HUES64 (cell line): ENCODE measurements around the gene XAGE2.

Experiments
- H3K27ac ChIP-seq: 2 replicates; pipeline ENCODE4 v1.7.0; 2013; ENCODE audit warnings: low read depth, low read length, inconsistent platforms
- H3K27me3 ChIP-seq: 2 replicates; pipeline ENCODE4 v1.6.1; 2013; ENCODE audit warnings: mild to moderate bottlenecking, low read length; ENCODE audit not compliant: insufficient read depth
- H3K36me3 ChIP-seq: 2 replicates; pipeline ENCODE4 v1.6.1; 2013; ENCODE audit warnings: mild to moderate bottlenecking, low read length; ENCODE audit not compliant: insufficient read depth
- H3K4me1 ChIP-seq: 2 replicates; pipeline ENCODE4 v1.6.1; 2013; ENCODE audit warnings: mild to moderate bottlenecking, low read length, moderate library complexity; ENCODE audit not compliant: insufficient read depth
- H3K4me3 ChIP-seq: 2 replicates; pipeline ENCODE4 v1.5.1; 2013; ENCODE audit warnings: mild to moderate bottlenecking, low read length, moderate library complexity
- H3K9ac ChIP-seq: 2 replicates; pipeline ENCODE4 v1.6.1; 2013; ENCODE audit warnings: mild to moderate bottlenecking, low read depth, low read length
- H3K9me3 ChIP-seq: 2 replicates; pipeline ENCODE4 v1.6.1; 2013; ENCODE audit warnings: low read depth, low read length; ENCODE audit not compliant: insufficient read depth
- WGBS: fragments of 150-250, 120-280 bp; methylation state at CpG from one replicate; pipeline ENCODE4 v1.1.7; 2013; ENCODE audit warnings: missing lambda C conversion rate; 5-methylcytosine and 5-hydroxymethylcytosine counted together

The XAGE2 gene

DNA sequence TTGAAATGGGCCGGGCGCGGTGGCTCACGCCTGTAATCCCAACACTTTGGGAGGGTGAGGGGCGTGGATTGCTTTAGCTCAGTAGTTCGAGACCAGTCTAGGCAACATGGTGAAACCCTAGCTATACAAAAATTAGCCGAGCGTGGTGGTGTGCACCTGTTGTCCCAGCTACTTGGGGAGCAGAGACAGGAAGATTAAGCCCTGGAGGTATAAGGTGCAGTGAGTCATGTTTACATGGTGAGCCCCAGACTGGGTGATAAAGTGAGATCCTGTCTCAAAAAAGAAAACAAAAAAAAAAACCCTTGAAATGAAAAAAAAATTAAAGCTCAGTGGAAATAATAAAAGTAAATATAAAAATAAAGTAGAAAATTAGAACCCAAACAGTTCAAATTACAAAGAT is 6.9 kb upstream of the XAGE2 start:
- Histone ChIP-seq H3K4me3 (no peak overlapping the region), H3K9ac (no peak overlapping the region), H3K27ac (no peak overlapping the region), H3K36me3 (no peaks in the 10 kb centered on the region), H3K9me3 (no peaks in the 10 kb centered on the region), H3K27me3 (no peaks in the 10 kb centered on the region), H3K4me1 (no peaks in the 10 kb centered on the region)
- 96% methylated on average over 8 of the region's 8 CpGs for WGBS

DNA sequence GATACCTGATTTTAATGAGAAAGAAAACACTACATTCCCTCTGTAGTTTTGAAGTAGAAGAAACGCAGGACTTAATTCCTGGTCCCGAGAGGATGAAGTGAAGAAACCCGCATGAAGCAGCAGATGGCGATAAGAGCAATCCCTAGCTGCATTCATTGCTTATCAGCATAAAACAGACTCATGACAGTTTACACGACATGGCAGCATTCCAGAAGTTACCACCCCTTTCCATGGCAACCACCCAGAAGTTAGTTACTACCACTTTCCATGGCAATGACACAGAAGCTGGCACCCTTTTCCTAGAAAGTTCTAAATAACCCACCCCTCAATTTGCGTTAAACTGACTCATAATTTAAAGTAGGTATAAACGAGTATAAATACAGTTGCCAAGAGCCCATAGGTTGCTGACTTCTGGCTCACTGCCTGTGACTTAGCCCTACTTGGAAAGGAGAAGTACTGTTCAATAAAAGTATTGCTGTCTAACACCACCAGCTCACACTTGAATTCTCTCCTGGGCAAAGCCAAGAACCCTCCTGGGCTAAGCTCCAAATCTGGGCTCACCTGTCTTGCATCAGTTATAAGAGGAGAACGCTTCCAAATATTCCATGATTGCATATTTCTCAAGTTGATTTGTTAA is 5.5 kb upstream of the XAGE2 start:
- no peak overlapping the region for H3K9ac ChIP-seq
- H3K4me3 ChIP-seq: no peak overlapping the region
- no peaks in the 10 kb centered on the region for H3K9me3 ChIP-seq
- no peaks in the 10 kb centered on the region for H3K36me3 ChIP-seq
- no peaks in the 10 kb centered on the region for H3K4me1 ChIP-seq
- no peaks in the 10 kb centered on the region for H3K27me3 ChIP-seq
- WGBS: 52% methylated on average over 7 of the region's 8 CpGs
- H3K27ac ChIP-seq: no peak overlapping the region

DNA sequence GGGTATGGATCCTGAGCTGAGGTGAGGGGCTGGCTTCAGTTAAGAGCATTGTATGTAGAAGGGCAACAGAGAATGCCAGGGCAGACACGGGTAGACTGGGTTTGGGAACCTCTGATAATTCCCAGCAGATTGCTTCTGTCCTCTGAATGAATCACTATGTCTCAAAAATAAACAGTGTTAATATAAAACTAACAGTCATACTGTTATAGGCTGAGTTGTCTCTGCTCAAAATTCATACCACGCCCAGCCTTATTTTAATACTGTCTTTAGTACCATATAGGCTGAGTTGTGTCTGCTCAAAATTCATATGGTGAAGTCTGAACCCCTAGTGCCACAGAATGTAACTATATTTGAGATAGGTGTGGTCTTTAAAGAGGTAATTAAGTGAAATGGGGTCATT is 10.0 kb downstream of the XAGE2 start:
- Histone ChIP-seq H3K9ac (no peak overlapping the region), H3K27ac (no peak overlapping the region), H3K27me3 (no peaks in the 10 kb centered on the region), H3K4me3 (no peak overlapping the region), H3K9me3 (no peaks in the 10 kb centered on the region), H3K4me1 (no peaks in the 10 kb centered on the region), H3K36me3 (no peaks in the 10 kb centered on the region)
- 60% methylated on average over 1 of the region's 2 CpGs for WGBS

DNA sequence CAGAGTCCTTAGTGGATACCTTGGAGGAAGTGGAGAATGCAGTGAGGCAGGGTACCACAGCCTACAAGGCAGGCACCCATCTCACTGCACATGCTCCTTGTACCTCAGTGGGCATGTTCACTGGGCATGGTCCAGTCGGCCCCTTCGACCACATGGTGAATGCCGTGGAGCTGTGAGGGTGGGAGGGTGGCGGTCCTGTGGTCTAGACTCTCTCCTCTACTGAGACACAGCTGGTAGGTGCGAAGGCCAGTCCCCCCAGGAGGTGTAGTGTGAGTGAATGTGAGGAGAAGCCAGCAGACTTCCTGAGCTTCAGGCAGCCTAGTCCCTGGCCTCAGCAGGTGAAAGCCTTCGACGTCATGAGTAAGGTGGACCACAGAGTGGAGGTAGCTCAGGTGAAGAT is 12.2 kb downstream of the XAGE2 start:
- no peak overlapping the region for H3K4me3 ChIP-seq
- no peaks in the 10 kb centered on the region for H3K36me3 ChIP-seq
- 96% methylated on average over 7 of the region's 7 CpGs for WGBS

DNA sequence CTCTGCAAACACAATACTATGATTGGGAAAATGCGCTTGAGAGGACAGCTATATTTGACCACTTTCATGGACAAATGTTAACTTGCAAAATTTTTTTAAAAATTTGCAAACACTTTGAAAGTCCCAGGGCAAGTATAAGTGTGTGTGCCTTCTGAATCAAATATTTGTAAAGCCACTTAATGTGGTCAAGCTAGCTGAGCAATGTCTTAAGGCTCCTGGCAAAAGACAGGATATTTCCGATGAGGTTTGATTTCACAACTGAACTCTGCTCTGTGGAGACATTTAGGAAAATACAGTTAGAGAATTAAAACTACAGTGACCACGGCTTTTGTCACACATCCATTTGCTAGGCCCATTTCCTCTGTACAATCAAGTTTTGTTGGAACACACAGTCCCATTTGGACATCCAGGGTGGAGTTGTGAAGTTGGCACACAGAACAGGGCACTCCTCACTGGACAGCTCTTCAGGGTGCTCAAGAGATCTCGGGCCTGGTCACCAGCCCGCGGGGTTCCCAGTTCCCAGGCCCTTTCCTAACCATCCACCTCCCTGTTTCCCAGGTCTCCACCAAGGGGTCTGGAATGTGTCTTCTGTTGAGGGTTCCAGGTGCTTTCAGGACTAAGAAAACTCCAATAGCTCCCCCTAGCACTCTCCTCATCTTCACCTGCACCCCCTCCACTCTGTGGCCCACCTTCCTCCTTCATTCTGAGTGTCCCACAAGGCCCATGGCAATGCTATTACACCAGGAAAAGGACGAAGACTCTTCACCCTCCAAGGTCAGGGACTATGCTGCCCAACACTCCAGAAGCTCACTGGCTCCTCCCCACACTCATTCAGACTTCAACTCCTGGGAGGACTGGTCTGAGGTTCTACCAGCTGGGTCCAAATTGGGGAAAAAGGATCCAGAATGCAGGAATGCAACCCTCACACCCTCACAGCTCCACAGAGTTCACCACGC is 41.9 kb downstream of the XAGE2 start:
- no peaks in the 10 kb centered on the region for H3K4me1 ChIP-seq
- 95% methylated on average over 7 of the region's 8 CpGs for WGBS

More for the DNA sequence above, 12.2 kb downstream of the XAGE2 start:
- H3K27ac ChIP-seq: no peak overlapping the region
- H3K9ac ChIP-seq: no peak overlapping the region
- H3K9me3 ChIP-seq: no peaks in the 10 kb centered on the region
- H3K27me3 ChIP-seq: no peaks in the 10 kb centered on the region
- H3K4me1 ChIP-seq: no peaks in the 10 kb centered on the region

DNA sequence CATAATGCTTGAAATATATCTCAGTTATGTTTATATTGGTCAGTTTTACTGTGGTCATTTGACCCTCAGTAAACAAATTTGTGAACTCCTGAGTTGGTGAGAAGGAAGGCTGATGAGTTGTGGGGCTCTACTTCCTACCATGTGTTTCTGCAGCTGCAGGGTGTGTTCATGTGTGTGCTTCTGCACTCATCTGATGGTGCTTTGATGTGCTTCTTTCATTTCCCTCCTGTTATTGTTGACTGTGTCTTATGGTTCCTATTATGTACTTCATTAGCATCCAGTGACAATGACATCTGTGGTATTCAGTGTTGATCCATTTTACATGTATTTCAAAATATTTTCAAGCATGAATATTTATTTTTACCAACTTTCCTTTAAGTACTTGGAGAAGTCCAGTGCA is 46.5 kb downstream of the XAGE2 start:
- Histone ChIP-seq H3K27ac (no peak overlapping the region), H3K36me3 (no peaks in the 10 kb centered on the region), H3K4me1 (no peaks in the 10 kb centered on the region), H3K27me3 (no peaks in the 10 kb centered on the region), H3K9ac (no peak overlapping the region), H3K9me3 (no peaks in the 10 kb centered on the region), H3K4me3 (no peak overlapping the region)

More for the DNA sequence above, 41.9 kb downstream of the XAGE2 start:
- H3K27ac ChIP-seq: no peak overlapping the region
- no peak overlapping the region for H3K4me3 ChIP-seq
- no peaks in the 10 kb centered on the region for H3K36me3 ChIP-seq
- H3K27me3 ChIP-seq: no peaks in the 10 kb centered on the region
- H3K9ac ChIP-seq: no peak overlapping the region
- no peaks in the 10 kb centered on the region for H3K9me3 ChIP-seq

DNA sequence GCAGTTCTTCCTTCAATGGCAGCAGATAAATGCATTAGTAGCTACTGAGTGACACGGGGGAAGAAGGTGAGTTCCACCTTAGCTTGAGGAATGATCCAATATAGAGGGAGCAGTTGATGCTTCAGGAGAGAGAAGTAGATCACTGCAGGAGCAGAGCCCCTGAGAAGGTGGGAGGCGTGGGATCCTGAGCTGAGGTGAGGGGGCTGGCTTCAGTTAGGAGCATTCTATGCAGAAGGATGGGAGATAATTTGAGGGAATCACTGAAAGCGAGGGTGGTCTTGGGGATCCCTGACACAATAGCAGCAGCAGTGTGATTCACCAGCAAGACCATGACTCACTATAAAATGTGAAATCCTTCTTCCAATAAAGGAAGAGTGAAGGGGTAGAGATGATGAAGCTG is 48.0 kb downstream of the XAGE2 start:
- Histone ChIP-seq H3K27ac (no peak overlapping the region), H3K27me3 (no peaks in the 10 kb centered on the region), H3K4me3 (no peak overlapping the region), H3K36me3 (no peaks in the 10 kb centered on the region), H3K9me3 (no peaks in the 10 kb centered on the region), H3K9ac (no peak overlapping the region), H3K4me1 (no peaks in the 10 kb centered on the region)
- WGBS: 85% methylated on average over 3 of the region's 3 CpGs

DNA sequence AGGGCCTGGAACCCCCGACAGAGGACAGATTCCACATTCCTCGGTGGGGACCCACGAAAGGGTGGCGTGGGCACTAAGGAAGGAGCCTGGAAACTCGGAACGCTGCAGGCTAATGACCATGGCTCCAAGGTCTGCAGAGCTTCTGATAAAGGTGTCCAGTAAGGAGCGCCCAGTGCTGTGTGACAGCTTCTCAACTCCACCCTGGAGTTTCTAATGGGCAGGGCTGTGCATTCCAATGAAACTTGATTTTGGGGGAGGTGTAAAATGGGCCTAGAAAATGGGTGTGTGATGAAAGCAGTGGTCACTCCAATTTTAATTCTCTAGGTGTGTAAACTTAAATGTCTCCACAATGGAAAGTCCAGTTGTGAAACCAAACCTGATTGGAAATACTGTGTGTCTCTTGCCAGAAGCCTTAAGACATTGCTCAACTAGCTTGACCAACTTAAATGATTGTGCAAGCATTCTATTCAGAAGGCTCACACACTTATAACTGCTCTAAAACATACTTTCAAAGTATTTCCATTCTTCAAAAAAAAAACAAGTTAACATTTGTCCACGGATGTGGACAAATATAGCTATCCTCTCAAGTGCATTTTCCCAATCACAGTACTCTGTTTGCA is 52.1 kb downstream of the XAGE2 start:
- Histone ChIP-seq H3K9ac (no peak overlapping the region), H3K4me3 (no peak overlapping the region), H3K27me3 (no peaks in the 10 kb centered on the region), H3K4me1 (no peaks in the 10 kb centered on the region), H3K36me3 (no peaks in the 10 kb centered on the region), H3K9me3 (no peaks in the 10 kb centered on the region), H3K27ac (no peak overlapping the region)
- 96% methylated on average over 8 of the region's 8 CpGs for WGBS

DNA sequence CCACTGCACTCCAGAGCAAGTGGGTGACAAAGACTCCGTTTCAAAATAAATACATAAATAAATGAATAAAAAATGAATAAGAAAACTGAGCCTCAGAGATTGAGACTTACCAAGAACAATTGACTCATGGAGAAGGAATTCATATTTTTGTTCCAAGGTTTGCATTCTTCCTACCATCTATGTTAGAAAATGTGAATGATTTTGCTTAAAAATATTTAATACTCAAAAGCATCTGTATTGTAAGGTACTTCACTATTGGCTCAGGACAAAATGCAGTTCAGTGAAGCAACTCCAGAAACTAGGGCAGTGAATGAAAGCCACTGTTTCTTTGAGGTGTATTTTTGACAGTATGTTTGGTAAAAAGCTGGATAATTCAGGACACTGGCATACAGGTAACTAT is 54.1 kb downstream of the XAGE2 start:
- no CpG with 5 or more reads among the region's 1 CpG for WGBS
- H3K27me3 ChIP-seq: no peaks in the 10 kb centered on the region

DNA sequence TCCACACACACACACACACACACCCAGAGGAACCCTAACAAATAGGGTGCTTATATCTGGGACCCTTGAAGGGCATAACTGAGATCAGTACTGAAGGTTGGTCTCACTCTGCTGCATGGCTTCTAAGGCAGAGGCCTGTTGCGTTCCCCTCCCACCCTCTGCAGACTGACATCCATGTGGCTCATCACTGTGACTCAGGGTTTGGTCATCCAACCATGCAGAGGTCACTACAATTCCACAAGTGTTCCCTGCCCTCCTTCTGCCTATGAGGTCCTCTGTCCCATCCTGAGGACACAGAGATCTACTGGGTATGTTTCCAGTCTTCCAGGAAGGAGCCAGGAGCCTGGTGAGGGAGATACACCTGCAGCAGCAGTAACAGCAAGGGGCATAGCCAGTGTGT is 55.8 kb downstream of the XAGE2 start:
- no peak overlapping the region for H3K4me3 ChIP-seq
- H3K36me3 ChIP-seq: no peaks in the 10 kb centered on the region
- H3K9me3 ChIP-seq: no peaks in the 10 kb centered on the region
- no peak overlapping the region for H3K27ac ChIP-seq
- no peaks in the 10 kb centered on the region for H3K4me1 ChIP-seq
- WGBS: 88% methylated on average over 1 of the region's 1 CpG
- H3K9ac ChIP-seq: no peak overlapping the region
- no peaks in the 10 kb centered on the region for H3K27me3 ChIP-seq

More for the DNA sequence above, 54.1 kb downstream of the XAGE2 start:
- H3K9me3 ChIP-seq: no peaks in the 10 kb centered on the region
- no peaks in the 10 kb centered on the region for H3K4me1 ChIP-seq
- no peak overlapping the region for H3K9ac ChIP-seq
- no peak overlapping the region for H3K4me3 ChIP-seq
- no peak overlapping the region for H3K27ac ChIP-seq
- H3K36me3 ChIP-seq: no peaks in the 10 kb centered on the region
